ENCODE measurements around the gene SFXN2.

The SFXN2 gene

DNA sequence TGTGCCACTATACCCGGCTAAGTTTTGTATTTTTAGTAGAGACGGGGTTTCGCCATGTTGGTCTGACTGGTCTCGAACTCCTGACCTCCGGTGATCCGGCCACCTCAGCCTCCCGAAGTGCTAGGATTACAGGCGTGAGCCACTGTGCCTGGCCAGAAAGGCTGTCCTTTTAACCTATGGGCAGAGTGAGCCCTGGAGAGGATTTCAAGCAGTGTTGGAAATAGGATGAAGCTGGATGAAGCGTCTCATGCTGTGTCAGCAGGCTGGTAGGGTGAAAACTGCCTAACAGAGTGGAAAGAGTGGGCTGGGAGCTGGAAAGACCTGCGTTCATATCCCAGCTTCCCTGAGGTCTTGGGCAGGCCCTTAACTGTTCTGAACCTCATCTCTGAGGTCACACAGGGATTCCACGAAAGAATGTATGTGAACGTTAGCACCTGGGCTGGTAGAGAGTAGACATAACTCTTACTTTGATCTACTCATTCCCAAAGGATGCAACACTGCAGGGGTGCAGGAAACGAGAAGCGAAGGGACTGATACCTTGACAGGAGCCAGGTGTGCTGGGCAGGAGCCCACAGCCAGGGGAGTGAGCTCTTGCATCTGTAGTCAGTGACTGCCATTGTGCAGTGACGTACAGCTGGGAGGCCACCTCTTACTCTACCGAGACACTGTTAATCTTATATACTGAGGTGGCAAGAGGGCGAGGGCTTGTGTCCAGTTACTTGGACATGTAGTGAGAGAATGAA, 63.4 kb downstream of the SFXN2 start:
- DNase-seq (ENCODE audit: low read depth): no peak

DNA sequence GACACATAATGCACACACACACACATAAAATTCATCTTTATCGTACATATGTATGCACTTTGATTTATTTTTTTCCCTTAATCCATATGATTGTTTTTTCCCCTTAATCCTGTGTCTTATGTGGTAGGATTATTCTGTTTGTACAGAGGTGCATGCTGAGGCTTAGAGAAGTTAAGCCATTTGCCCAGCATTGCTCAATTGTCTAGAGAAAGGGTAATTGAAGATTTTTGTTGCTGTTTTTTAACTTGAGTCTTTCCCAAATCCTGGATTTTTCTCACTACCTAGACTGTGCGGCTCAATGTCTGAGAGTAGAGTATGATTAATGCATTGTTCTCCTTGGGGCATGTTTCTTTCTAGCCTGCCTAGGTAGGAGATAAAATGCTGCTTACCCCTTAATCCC, 64.3 kb downstream of the SFXN2 start:
- DNase-seq (ENCODE audit: low read depth): no peak

DNA sequence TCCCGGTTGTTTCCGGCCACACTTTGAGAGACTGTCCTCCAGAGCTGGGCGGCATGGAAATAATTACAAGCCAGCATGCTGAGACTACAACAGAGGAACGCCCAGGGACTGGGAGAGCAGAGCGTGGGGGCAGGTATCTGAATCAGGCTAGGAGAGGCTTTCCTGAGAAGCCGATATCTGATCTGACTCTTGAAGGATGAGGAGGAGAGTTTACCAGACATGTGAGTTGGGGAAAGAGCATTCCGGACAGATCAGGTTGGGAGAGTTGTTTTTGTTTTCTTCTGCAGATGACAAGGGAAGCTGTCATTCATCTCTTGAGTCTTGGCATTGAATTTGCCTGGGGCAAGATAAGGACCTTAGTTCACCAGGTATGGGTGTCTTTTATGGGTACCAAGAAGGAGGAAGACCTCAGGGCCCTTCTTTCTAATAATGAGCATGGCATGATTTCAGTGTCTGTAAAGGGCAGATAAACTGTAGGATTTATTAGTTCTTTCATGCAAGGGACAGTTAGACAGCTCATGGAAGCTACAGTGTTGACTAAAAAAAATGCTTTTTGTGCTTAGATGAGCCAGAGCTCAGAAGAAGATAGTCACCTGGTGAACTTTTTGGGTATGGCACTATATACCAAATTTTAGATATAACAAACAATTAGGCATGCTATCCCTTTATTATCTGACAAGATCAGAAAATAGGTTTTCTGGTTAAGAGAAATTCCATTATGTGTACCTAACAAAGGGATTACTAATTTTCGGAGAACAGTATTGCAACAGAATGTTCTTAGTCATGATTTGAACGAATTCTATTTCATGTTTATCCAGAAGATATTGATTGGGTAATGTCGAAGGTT, 65.5 kb downstream of the SFXN2 start:
- no peak for DNase-seq (ENCODE audit: low read depth)

DNA sequence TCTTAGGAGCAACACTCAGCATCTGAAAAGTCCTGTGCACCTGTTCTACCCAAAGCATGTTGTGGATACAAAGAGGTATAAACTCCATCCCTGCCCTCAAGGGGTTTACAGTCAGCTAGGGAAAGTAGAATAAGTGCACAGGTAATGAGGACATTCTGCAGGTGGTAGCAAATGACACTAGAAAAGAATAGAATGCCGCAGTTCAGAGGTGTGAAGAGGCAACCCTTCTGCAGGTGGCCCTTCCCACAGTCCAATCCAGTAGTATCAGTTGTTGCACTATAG, 66.0 kb downstream of the SFXN2 start:
- no peak for DNase-seq (ENCODE audit: low read depth)

DNA sequence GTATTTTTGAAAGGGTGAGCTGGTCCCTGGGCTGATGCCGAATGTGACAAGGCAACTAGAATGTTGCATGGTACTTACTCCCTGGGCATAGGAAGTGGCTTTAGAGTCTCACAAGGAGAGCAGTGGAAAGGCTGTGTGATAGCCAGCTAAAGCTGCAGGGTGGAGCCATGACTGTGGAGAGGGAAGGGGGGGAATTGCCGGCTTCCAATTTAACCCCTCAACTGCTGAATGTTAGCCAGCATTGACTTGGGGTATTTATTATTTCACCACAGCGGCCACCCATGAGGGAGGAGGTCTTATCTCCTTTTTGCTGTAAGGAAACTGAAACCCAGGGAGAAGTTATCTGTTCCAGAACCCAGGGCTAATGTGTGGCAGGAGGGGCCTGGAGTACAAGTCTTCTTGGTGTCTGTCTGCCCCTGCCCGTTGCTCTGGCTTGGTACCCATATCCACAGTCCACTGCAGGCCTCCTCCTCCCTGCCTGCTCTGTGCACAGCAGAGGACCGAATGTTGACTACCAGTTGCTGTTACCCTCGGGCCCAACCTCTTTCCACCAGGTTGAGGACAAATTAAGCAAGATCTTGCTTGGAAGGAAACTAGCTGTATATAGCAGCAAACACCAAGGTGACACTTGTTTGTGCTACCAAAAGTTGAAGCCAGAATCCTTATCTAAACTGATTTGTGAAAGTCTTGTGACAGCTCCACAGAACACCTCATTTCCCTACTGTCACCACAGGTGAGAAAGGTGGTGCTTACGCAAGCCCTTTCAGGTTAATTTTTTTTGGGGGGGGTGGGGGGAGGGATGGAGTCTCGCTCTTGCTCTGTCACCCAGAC, 66.9 kb downstream of the SFXN2 start:
- DNase-seq (ENCODE audit: low read depth): no peak

DNA sequence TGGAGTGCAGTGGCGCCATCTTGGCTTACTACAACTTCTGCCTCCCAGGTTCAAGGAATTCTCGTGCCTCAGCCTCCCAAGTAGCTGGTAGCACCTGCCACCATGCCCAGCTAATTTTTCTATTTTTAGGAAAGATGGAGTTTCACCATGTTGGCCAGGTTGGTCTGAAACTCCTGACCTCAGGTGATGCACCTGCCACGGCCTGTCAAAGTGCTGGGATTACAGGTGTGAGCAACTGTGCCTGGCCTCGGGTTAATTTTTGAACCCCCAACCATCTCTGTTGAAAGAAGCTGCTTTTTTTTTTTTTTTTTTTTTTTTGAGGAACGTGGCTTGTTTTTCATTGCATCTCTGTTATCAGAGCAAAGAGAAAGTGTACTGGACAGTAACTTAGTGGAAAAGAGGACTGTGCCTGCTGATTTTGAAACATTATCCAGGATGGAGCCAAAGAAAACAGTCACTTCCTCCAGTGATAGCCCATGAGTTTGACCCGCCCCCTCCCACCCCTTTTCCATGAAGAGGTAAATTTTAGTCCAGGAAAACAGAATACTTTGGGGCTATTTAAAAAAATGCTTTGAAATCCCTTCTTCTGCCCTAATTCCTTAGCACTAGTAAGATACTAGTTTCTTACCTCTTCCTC, 67.6 kb downstream of the SFXN2 start:
- DNase-seq (ENCODE audit: low read depth): no peak

DNA sequence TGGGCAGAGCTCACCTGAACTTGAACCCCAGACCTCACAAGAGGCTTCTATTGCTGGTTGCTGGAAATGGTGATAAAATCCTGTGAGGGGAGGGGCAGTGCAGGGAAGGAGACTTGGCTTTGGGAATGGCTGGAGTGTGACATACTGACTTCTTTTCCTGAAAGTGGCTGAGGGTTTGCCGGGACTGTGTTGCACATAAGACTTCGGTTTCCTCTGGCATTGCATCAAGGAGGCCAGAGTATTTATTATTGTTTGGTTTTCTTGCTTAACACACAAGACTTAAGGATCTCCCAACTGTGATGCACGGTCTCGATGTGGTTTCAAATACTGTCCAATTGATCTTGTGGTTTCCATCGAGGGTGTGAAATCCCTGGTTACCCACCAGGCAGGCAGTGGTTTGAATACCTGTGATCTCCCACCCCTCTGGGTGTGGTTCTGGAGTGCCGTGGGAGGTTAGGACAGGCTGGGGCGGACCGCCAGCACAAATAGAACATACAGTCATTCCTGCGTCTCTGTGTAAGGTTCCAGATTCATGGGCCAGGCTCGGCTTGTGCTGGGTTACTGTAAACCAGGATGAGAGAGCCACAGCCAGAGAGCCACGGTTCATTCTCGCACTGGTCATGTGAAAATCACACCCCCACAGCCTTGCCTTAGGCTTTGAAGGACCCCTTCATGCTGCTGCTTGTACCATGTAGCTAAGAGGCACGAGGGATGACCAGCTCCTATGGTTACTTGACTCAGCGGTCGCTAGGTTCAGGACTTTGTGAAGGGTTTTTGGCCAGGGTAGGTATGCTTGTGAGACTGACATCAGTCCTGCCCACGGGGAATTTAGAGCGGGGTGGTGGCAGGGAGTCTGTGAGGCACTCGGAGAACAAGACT, 68.5 kb downstream of the SFXN2 start:
- no peak for DNase-seq (ENCODE audit: low read depth)

DNA sequence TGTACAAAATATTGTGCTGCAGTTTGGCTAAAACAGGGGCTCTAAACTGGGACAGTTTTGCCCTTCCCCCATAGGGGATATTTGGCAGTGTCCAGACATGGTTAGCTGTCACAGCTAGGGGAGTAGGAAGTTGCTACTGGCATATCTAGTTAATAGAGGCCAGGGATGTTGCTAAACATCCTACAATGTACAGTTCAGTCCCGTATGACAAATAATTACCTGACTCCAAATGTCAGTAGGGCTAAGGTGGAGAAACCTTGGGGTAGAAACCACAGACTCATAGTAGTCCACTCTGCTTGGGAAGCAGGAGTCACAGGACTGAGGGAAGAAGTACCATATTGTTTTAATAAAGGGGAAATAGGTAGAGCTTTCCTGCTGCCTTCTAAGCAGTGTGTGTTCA, 69.1 kb downstream of the SFXN2 start:
- no peak for DNase-seq (ENCODE audit: low read depth)

DNA sequence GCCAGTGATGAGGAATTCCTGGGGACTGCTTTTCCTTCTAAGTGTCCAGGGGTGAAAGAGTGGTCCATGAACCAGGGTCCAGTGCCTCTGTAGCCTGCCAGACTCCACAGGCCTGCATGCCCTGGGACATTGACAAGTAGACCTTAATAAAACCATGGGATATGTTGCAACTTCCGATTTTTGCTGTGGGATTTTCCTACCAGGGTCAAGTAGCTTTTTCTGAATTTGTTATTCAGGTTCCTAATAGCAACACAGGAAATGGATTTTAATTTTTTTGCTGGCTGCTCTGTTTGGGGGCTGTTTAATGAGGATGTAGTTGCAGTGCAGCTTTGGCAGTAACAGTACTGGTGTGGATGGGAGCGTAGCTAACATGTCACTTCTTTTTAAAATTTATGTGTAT, 71.4 kb downstream of the SFXN2 start:
- DNase-seq (ENCODE audit: low read depth): no peak

DNA sequence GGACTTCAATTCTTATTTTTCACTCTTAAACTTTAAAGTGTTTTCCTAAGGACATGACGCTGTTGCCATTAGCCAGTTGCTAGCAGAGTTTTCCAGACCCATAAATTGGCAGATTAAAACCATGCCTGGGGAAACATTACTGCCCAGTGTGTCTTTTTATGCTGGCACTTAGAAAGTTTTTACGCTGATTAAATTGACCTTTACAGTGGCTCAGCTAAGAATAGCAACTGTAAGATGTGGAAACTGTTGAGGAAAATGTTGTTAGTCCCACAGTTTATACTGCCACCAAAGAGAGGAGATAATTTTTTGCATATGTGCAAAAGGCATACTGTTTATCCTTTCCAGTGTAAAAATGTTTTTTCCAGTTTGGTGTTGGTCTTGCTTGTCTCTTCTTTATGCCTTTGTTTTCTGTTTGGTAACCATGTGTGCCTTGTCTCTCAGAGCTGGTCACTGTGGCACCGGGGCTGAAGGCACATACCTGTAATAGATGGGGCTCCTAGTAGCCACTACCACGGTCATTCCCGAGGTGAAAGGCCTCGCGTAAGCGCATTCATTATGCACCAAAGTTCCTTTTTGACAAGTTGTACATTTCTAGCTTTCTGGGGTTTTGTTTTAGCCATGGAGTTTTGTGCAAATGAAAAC, 77.4 kb downstream of the SFXN2 start:
- no peak for DNase-seq (ENCODE audit: low read depth)

All from HS-27A (cell line).